BLaER1 (cell line): ENCODE data around the gene NIT1.

ENCODE experiments used
- H3K27ac ChIP-seq: shearing (Covaris generic); formaldehyde crosslinking; 2 replicates; pipeline ENCODE4 v1.8.1; 2022
- H3K27me3 ChIP-seq: shearing (Covaris generic); formaldehyde crosslinking; 2 replicates; pipeline ENCODE4 v1.8.1; 2022
- H3K36me3 ChIP-seq: shearing (Covaris generic); formaldehyde crosslinking; 2 replicates; pipeline ENCODE4 v1.8.1; 2022
- H3K4me1 ChIP-seq: shearing (Covaris generic); formaldehyde crosslinking; 2 replicates; pipeline ENCODE4 v1.8.1; 2022
- H3K4me2 ChIP-seq: shearing (Covaris generic); formaldehyde crosslinking; 2 replicates; pipeline ENCODE4 v1.8.1; 2022
- H3K4me3 ChIP-seq: shearing (Covaris generic); formaldehyde crosslinking; 2 replicates; pipeline ENCODE4 v1.8.1; 2022
- H3K9ac ChIP-seq: shearing (Covaris generic); formaldehyde crosslinking; 2 replicates; pipeline ENCODE4 v1.8.1; 2022
- H3K9me3 ChIP-seq: shearing (Covaris generic); formaldehyde crosslinking; 2 replicates; pipeline ENCODE4 v1.8.1; 2022
- H4K20me1 ChIP-seq: shearing (Covaris generic); formaldehyde crosslinking; 2 replicates; pipeline ENCODE4 v1.8.1; 2022
- Cebpa-rat ChIP-seq: shearing (Covaris generic); IDR thresholded peaks from 2 replicates; pipeline ENCODE4 v1.8.1; 2022

NIT1 gene

DNA sequence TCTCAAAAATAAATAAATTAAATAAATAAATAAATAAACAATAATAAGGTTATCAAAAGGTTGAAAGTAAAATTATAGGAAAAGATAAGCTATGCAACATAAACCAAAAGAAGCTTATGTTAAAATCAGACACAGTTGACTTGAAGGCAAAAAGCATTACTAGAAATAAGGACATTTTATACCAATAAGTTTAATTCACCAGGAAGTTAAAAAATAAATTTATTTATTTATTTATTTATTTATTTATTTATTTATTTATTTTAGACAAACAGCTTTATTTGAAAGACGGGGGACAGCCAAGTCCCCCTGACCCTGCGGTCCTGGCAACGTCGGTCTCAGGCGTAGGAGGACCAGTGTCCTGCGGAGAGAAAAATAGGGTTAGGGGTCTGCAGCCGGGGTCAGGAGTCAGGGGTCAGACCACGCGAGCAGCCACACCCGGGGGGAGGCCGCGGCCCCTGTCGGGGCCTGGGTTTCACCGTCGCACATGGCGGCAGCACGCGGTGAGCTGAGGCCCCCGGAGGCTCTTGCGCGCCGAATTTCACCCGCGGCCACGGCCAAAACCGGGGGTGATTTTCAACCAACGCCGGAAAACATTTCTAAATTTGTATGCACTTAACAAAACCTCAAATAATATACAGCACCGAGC, 23.0 kb downstream of the NIT1 start:
- Histone ChIP-seq H3K27ac (no peak overlapping the region), H3K9me3 (no peaks in the 10 kb centered on the region), H3K27me3 (no peaks in the 10 kb centered on the region), H3K9ac (no peak overlapping the region), H3K4me1 (no peaks in the 10 kb centered on the region), H3K36me3 (peaks cover 8% of the 10 kb centered on the region; the same call in 1 of the 2 replicates), H3K4me2 (no peak overlapping the region), H3K4me3 (no peak overlapping the region), H4K20me1 (no peaks in the 10 kb centered on the region)
- no peak for TF ChIP-seq Cebpa-rat

DNA sequence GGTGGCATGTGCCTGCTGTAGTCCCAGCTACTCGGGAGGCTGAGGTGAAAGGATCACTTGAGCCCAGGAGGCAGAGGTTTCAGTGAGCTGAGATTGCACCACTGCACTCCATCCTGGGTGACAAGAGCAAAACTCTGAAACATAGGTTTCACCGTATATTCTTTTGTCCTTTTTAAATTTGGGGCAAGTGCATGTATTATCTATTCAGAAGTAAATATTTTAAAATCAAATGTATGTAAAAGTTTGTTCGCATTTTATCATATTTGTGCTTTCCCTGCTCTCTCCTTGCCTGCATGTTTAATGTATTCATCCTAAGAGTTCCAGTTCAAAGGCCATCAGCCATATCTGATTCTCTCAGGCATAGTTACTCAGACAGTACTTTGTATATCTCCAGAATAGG, 27.9 kb downstream of the NIT1 start:
- no peak for TF ChIP-seq Cebpa-rat
- Histone ChIP-seq H3K4me2 (no peak overlapping the region), H3K9ac (no peak overlapping the region), H4K20me1 (no peaks in the 10 kb centered on the region), H3K4me1 (no peaks in the 10 kb centered on the region), H3K36me3 (no peaks in the 10 kb centered on the region), H3K27ac (no peak overlapping the region), H3K27me3 (no peaks in the 10 kb centered on the region), H3K9me3 (no peaks in the 10 kb centered on the region), H3K4me3 (no peak overlapping the region)

DNA sequence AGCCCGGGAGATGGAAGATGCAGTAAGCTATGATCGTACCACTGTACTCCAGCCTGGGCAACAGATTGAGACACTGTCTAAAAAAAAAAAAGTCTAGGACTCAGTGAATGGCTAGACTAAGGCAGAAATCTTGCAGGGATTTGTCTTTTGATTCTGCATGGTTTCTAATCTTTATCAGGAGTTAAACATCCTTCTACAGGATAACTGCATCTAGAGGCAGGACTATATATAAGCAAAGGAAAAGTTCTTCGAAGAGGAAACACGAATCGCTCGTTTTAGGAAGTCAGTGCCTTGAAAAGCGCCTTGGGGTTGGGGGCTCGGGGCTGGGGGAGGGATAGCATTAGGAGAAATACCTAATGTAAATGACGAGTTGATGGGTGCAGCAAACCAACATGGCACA, 35.3 kb downstream of the NIT1 start:
- peak overlapping the region; percentile 96 for H3K27ac ChIP-seq

DNA sequence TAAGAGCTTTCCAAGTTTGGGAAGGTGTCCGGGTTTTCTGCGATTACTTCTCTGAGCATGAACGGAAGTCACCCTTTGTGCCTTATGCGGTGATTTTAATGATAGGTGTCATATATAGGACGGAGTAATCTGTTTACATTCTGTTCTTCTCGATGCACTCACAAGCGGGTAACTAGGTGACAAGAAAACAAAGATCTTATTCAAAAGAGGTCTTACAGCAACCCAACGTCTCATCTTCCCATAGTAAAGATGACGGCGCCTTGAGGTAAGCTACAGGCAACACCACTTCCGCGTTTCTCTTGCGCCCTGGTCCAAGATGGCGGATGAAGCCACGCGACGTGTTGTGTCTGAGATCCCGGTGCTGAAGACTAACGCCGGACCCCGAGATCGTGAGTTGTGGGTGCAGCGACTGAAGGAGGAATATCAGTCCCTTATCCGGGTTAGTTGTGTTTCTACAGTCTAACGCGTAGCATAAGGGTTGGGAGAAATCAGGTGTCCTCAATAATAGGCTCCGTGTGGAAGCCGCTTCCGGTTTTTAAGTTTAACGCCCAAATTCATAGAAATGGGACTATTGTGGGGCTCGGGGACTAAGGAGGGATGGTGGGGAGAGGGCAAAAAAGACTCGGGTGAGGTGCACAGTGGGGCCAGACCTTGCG, 35.9 kb downstream of the NIT1 start, which contains the start of gene UFC1:
TSS of gene UFC1 (plus strand) at position 297 of the 656 bp plus-strand sequence. CDS start at position 317, 20 bp downstream.
- Histone ChIP-seq H4K20me1 (no peaks in the 10 kb centered on the region), H3K9me3 (no peaks in the 10 kb centered on the region), H3K36me3 (peaks cover 32% of the 10 kb centered on the region), H3K9ac (peak within 1 kb of the TSS; percentile 94), H3K4me2 (peak within 1 kb of the TSS; percentile 82), H3K4me3 (peak within 1 kb of the TSS; percentile 87), H3K4me1 (peaks cover 31% of the 10 kb centered on the region), H3K27ac (peak within 1 kb of the TSS; percentile 96), H3K27me3 (no peaks in the 10 kb centered on the region)
- no peak for TF ChIP-seq Cebpa-rat

More for the DNA sequence above, 35.3 kb downstream of the NIT1 start:
- Histone ChIP-seq H3K27me3 (no peaks in the 10 kb centered on the region), H3K9ac (peak overlapping the region; percentile 94; the same call in 1 of the 2 replicates), H3K36me3 (peaks cover 25% of the 10 kb centered on the region), H3K4me2 (peak overlapping the region; percentile 82), H3K4me1 (peaks cover 25% of the 10 kb centered on the region), H3K9me3 (no peaks in the 10 kb centered on the region), H3K4me3 (peak overlapping the region; percentile 87), H4K20me1 (no peaks in the 10 kb centered on the region)
- TF ChIP-seq Cebpa-rat, result no peak

DNA sequence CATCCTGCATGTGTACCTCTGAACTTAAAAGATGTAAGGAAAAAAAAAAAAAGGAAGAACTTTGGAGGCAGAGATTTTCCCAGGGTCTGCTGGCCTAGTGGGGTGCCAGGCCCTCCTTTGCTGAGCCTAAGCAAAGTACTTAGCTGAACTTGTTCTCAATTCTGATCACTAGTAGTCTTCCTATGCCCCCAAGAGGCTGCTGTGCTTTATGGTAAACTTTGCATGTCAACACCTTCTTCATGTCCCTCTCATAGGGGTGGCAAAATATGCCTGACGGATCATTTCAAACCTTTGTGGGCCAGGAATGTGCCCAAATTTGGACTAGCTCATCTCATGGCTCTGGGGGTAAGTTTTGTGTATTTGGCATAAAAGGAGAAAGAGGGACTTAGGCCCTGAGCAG, 40.0 kb downstream of the NIT1 start:
- H4K20me1 ChIP-seq, result no peaks in the 10 kb centered on the region
- no peak overlapping the region for H3K27ac ChIP-seq
- no peaks in the 10 kb centered on the region for H3K9me3 ChIP-seq
- H3K4me3 ChIP-seq, result no peak overlapping the region
- H3K4me1 ChIP-seq, result peaks cover 48% of the 10 kb centered on the region
- H3K4me2 ChIP-seq, result no peak overlapping the region
- no peak for TF ChIP-seq Cebpa-rat
- no peak overlapping the region for H3K9ac ChIP-seq
- peaks cover 56% of the 10 kb centered on the region for H3K36me3 ChIP-seq
- no peaks in the 10 kb centered on the region for H3K27me3 ChIP-seq

DNA sequence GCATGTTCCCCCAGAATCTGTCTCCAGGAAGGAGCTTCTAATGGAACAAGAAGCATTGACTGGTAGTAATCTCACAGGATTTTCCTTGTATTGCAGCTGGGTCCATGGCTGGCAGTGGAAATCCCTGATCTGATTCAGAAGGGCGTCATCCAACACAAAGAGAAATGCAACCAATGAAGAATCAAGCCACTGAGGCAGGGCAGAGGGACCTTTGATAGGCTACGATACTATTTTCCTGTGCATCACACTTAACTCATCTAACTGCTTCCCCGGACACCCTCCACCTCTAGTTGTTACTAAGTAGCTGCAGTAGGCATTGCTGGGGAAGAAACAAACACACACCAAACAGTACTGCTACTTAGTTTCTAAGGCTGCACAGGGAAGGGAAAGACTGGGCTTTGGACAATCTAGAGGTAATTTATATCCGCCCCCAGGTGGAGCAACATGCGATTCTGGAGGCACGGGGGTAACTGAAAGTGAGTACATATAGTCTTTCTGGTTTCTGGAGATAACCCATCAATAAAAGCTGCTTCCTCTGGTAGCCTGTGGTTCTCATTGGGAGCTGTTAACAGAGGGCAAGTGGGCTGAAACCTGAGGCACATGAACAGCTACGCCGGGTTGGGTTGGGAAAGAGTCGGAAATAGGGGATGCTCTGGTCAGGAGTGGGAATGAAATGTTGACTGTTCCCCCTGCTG, 40.6 kb downstream of the NIT1 start:
- Histone ChIP-seq H3K27me3 (no peaks in the 10 kb centered on the region), H3K4me2 (peak overlapping the region; percentile 90), H3K4me1 (peaks cover 44% of the 10 kb centered on the region), H4K20me1 (no peaks in the 10 kb centered on the region), H3K4me3 (peak overlapping the region; percentile 90), H3K9me3 (no peaks in the 10 kb centered on the region), H3K36me3 (peaks cover 62% of the 10 kb centered on the region), H3K27ac (no peak overlapping the region), H3K9ac (peak overlapping the region; percentile 95; the same call in 1 of the 2 replicates)
- no peak for TF ChIP-seq Cebpa-rat

DNA sequence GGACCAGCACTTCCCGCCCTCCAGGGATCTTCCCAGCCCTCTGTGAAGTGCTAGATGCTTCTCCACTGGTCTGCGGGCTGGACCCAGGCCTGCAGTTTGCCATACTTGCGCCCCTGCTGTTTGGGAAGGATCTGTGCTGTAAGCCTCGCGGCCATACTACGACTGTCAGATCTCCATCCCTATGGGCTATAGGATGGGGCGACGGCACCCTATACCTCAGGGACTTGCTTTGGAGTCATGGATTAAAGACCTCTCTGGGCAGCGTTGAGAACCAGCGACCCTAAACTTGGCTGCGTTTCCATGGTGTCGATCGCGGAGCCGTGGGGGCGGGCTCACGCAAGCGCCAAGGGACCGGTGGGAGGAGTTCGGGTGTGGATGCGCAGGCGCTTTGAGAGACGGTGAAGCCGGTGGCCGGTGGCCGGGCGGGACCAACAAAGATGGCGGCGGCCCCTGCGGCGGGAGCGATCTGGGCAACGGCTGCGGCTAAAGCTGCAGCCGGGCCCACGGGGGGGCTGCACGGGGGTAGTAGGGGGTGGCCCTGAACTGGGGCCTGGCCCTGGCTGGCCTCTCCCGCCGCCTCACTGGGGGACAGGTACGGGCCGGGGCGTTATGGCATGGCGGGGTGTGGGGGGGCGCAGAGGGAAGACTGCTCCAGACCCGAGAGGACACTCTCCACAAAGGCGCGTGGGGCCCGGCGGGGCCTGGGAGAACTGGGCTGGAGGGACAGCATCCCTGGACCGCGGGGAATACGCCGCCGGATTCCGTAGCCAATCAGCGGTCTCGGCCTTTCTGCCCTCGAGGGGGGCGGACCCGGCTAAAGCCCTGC, 41.4 kb downstream of the NIT1 start, which contains the start of gene USP21:
TSS of gene USP21 (plus strand) at position 414 of the 826 bp plus-strand sequence. CDS start 1,141 bp downstream, outside the sequence.
- TF ChIP-seq Cebpa-rat, result no peak
- H3K36me3 ChIP-seq, result peaks cover 70% of the 10 kb centered on the region
- no peaks in the 10 kb centered on the region for H3K9me3 ChIP-seq
- peak within 1 kb of the TSS; percentile 90 for H3K4me3 ChIP-seq
- H3K9ac ChIP-seq, result peak within 1 kb of the TSS; percentile 95
- H4K20me1 ChIP-seq, result no peaks in the 10 kb centered on the region
- H3K4me2 ChIP-seq, result peak within 1 kb of the TSS; percentile 90
- H3K27ac ChIP-seq, result peak within 1 kb of the TSS; percentile 93
- peaks cover 43% of the 10 kb centered on the region for H3K4me1 ChIP-seq
- no peaks in the 10 kb centered on the region for H3K27me3 ChIP-seq

DNA sequence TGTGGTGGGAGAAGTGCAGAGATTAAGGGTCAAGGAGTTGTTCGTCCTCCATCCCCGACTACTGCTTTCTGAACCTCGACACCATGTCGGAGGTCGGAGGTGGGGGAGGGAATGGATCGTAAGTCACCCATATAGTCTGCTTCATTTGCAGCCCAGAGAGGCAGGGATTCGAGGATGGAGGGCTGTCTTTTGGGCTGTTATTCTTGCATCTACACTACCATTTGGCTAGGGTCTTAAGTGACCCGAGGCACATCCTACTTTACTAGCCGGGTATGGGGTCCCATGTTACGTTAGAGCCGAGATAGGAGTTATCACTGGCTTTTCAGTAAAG, 42.0 kb downstream of the NIT1 start:
- TF ChIP-seq Cebpa-rat, result no peak
- peak overlapping the region; percentile 93 for H3K27ac ChIP-seq
- H3K4me1 ChIP-seq, result peaks cover 40% of the 10 kb centered on the region

DNA sequence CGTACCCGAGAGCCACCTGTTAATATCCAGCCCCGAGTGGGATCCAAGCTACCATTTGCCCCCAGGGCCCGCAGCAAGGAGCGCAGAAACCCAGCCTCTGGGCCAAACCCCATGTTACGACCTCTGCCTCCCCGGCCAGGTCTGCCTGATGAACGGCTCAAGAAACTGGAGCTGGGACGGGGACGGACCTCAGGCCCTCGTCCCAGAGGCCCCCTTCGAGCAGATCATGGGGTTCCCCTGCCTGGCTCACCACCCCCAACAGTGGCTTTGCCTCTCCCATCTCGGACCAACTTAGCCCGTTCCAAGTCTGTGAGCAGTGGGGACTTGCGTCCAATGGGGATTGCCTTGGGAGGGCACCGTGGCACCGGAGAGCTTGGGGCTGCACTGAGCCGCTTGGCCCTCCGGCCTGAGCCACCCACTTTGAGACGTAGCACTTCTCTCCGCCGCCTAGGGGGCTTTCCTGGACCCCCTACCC, 42.8 kb downstream of the NIT1 start:
- peak overlapping the region; percentile 90 for H3K4me2 ChIP-seq
- H3K4me3 ChIP-seq, result no peak overlapping the region
- H3K27ac ChIP-seq, result no peak overlapping the region

More for the DNA sequence above, 42.0 kb downstream of the NIT1 start:
- peaks cover 76% of the 10 kb centered on the region for H3K36me3 ChIP-seq
- H3K9me3 ChIP-seq, result no peaks in the 10 kb centered on the region
- peak overlapping the region; percentile 95 for H3K9ac ChIP-seq
- H4K20me1 ChIP-seq, result no peaks in the 10 kb centered on the region
- peak overlapping the region; percentile 90 for H3K4me2 ChIP-seq
- no peaks in the 10 kb centered on the region for H3K27me3 ChIP-seq
- peak overlapping the region; percentile 90 for H3K4me3 ChIP-seq

More for the DNA sequence above, 42.8 kb downstream of the NIT1 start:
- Histone ChIP-seq H3K27me3 (no peaks in the 10 kb centered on the region), H3K4me1 (peaks cover 39% of the 10 kb centered on the region), H4K20me1 (no peaks in the 10 kb centered on the region), H3K36me3 (peaks cover 78% of the 10 kb centered on the region), H3K9me3 (no peaks in the 10 kb centered on the region), H3K9ac (0 out of 2 replicates have a peak overlapping the region, but pooled peaks have one; percentile 0)
- no peak for TF ChIP-seq Cebpa-rat
